ENCODE results near the gene TTLL4. TPM values are rescaled to one million over a fixed set of nuclear protein-coding genes. Genes with fewer than 3 reads are reported as not detected.

TTLL4 gene
- total RNA-seq, 1 donor, result 19.9 TPM

- no peak for DNase-seq (ENCODE audit: low read depth)
- TF ChIP-seq CTCF (IDR thresholded peaks at IDR 0.05; ENCODE audit: insufficient read depth, low read depth, low read length), result no peak
- H3K4me3 ChIP-seq (ENCODE audit: low read depth, low read length), result no peak overlapping the region
Observed at GRCh38 chr2:218694405-218695145, 16.1 kb upstream of the TTLL4 start.

- no peak for DNase-seq (ENCODE audit: low read depth)
- no peak for TF ChIP-seq CTCF (IDR thresholded peaks at IDR 0.05; ENCODE audit: insufficient read depth, low read depth, low read length)
- H3K4me3 ChIP-seq (ENCODE audit: low read depth, low read length), result no peak overlapping the region
Observed at GRCh38 chr2:218698885-218699284, 11.8 kb upstream of the TTLL4 start.

GRCh38 chr2:218701806-218702205 lies 8.8 kb upstream of the TTLL4 start:
- DNase-seq (ENCODE audit: low read depth), result no peak
- TF ChIP-seq CTCF (IDR thresholded peaks at IDR 0.05; ENCODE audit: insufficient read depth, low read depth, low read length), result no peak
- H3K4me3 ChIP-seq (ENCODE audit: low read depth, low read length), result no peak overlapping the region

GRCh38 chr2:218703341-218703740 lies 7.3 kb upstream of the TTLL4 start:
- no peak overlapping the region for H3K4me3 ChIP-seq (ENCODE audit: low read depth, low read length)
- TF ChIP-seq CTCF (IDR thresholded peaks at IDR 0.05; ENCODE audit: insufficient read depth, low read depth, low read length), result no peak
- DNase-seq (ENCODE audit: low read depth), result no peak

GRCh38 chr2:218708086-218708485 lies 2.5 kb upstream of the TTLL4 start:
- DNase-seq (ENCODE audit: low read depth), result no peak
- no peak overlapping the region for H3K4me3 ChIP-seq (ENCODE audit: low read depth, low read length)
- TF ChIP-seq CTCF (IDR thresholded peaks at IDR 0.05; ENCODE audit: insufficient read depth, low read depth, low read length), result no peak

GRCh38 chr2:218709908-218710307 lies 727 bp upstream of the TTLL4 start:
- TF ChIP-seq CTCF (IDR thresholded peaks at IDR 0.05; ENCODE audit: insufficient read depth, low read depth, low read length), result no peak
- DNase-seq (ENCODE audit: low read depth), result no peak
- peak overlapping the region; percentile 58 for H3K4me3 ChIP-seq (ENCODE audit: low read depth, low read length)

GRCh38 chr2:218710334-218710686 lies 325 bp upstream of the TTLL4 start:
- no peak for TF ChIP-seq CTCF (IDR thresholded peaks at IDR 0.05; ENCODE audit: insufficient read depth, low read depth, low read length)
- no peak for DNase-seq (ENCODE audit: low read depth)
- peak overlapping the region; percentile 58 for H3K4me3 ChIP-seq (ENCODE audit: low read depth, low read length)
